ENCODE results near the gene ATP2B1.

DNA sequence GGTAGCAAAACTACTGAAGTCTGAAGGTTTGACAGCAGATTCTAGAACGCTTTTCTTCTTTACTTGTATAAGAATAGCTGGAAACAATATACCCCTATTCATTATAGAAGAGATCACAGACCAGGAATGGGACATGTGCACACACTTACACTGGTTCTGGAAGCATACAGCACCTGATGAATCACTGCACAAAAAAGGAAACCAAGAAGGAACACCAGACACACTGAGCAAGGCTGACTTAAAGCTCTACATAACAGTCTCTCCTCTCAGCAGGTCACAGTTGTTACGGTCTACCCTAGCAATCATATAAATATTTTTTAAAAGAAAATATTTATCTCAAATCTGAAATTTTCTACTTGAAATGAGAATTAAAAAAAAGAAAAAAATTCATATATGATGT lies 13.5 kb downstream of the ATP2B1 start:
- TF ChIP-seq POLR2AphosphoS5 (IDR thresholded peaks at IDR 0.05; ENCODE audit: low read depth, low read length): no peak
- no peak for TF ChIP-seq SIN3A (IDR thresholded peaks at IDR 0.05; ENCODE audit: borderline replicate concordance, insufficient read depth, low read length)
- no peak for TF ChIP-seq TAF1 (IDR thresholded peaks at IDR 0.05; ENCODE audit: borderline replicate concordance, insufficient read depth, low read length)
- TF ChIP-seq, protein P1, sequence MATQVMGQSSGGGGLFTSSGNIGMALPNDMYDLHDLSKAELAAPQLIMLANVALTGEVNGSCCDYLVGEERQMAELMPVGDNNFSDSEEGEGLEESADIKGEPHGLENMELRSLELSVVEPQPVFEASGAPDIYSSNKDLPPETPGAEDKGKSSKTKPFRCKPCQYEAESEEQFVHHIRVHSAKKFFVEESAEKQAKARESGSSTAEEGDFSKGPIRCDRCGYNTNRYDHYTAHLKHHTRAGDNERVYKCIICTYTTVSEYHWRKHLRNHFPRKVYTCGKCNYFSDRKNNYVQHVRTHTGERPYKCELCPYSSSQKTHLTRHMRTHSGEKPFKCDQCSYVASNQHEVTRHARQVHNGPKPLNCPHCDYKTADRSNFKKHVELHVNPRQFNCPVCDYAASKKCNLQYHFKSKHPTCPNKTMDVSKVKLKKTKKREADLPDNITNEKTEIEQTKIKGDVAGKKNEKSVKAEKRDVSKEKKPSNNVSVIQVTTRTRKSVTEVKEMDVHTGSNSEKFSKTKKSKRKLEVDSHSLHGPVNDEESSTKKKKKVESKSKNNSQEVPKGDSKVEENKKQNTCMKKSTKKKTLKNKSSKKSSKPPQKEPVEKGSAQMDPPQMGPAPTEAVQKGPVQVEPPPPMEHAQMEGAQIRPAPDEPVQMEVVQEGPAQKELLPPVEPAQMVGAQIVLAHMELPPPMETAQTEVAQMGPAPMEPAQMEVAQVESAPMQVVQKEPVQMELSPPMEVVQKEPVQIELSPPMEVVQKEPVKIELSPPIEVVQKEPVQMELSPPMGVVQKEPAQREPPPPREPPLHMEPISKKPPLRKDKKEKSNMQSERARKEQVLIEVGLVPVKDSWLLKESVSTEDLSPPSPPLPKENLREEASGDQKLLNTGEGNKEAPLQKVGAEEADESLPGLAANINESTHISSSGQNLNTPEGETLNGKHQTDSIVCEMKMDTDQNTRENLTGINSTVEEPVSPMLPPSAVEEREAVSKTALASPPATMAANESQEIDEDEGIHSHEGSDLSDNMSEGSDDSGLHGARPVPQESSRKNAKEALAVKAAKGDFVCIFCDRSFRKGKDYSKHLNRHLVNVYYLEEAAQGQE (IDR thresholded peaks at IDR 0.05; ENCODE audit: insufficient read depth in 1 of 2, low read depth in 2 of 2, low read length in 2 of 2): no peak
